ENCODE measurements around the gene TBX1.

The TBX1 gene

GRCh38 chr22:19811811-19812771 lies 51.5 kb downstream of the TBX1 start:
- no peak for DNase-seq (ENCODE audit: low read depth in 3 of 3)

GRCh38 chr22:19812910-19813309 lies 52.3 kb downstream of the TBX1 start:
- no peak for DNase-seq (ENCODE audit: low read depth in 3 of 3)

- no peak for DNase-seq (ENCODE audit: low read depth in 3 of 3)
These were observed 53.9 kb downstream of the TBX1 start for GRCh38 chr22:19814428-19814827.

GRCh38 chr22:19815093-19815822 lies 54.7 kb downstream of the TBX1 start:
- DNase-seq (ENCODE audit: low read depth in 3 of 3), result no peak

GRCh38 chr22:19815823-19816290 lies 55.3 kb downstream of the TBX1 start:
- DNase-seq (ENCODE audit: low read depth in 3 of 3), result no peak

- DNase-seq (ENCODE audit: low read depth in 3 of 3), result no peak
These were observed 56.0 kb downstream of the TBX1 start for GRCh38 chr22:19816372-19817119.
